ENCODE data around the gene FTCDNL1.

Gene FTCDNL1

DNA sequence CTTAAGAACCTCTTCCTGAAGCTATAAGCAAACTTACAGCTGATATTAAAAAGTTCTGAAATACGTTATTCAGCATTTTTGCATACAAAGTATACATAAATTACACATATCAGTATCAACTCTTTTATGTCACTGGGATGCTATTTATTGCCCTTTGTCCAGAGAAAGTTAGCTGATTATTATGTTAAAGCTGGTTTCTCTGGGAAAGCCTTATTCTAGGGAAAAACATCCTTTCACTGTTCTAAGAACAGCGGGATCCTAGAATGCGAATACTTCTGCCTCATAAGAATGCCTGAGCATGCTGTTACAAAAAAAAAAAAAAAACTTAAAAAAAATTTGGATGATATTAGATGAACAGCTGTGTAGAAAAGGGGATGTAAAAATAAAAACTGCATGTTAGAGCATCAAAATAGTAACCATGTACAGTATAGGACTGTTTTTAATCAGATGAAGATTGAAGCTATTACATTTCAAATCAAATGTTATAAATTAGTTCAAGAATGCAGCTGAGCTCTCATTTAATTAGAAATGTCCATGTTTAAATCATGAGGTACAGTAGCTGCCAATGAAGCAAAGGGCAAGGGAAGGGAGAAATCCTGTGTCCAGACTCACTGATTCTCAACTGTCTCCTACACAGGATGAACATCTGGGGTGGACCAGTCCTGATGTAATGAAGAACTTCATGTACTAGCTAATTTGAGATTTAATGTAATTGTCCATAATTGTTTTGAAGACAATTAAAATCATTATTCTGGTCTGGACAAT is 8.2 kb downstream of the FTCDNL1 start:
- DNase-seq (ENCODE audit: low read depth in 3 of 3), result no peak

- no peak for DNase-seq (ENCODE audit: low read depth in 3 of 3)
These were observed 9.6 kb downstream of the FTCDNL1 start for GRCh38 chr2:199841409-199841808.

DNA sequence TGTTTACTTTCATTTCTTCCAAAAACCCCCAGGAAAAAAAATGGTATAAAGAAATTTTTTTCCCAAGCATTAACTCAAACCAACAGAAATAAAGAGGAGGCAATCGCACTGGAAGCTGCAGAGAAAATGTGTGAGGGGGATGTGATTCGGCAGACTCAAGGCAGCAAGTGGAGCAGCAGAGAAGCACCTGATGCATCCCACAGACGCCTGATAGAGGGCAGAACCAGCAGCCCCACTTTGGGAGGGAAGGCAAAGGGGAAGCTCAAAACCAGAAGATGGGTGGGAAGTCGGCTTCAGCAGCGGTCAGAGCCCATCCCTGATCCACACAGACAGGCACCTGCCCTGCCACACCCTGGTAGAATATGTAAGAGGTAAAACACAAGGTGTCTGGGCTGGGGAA is 12.6 kb downstream of the FTCDNL1 start:
- DNase-seq (ENCODE audit: low read depth in 3 of 3), result no peak

DNA sequence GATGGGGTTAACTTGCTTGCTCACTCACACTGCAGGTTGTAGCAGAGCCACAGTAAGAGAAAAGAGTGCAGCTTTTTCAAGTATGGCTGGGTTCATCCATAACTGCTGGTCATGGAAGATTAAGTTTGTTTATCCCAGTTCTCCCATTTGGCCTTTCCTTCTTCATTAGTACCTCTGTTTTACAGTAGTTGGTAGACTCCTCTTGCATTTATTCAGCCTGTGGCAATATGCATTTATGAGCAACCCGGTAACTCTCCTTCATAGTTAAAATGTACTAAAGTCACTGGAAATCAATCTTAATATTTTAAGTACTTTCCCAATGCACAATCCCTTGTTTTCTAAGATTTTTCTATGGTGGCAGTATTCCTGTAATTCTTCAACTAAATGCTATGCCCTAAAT is 14.0 kb downstream of the FTCDNL1 start:
- no peak for DNase-seq (ENCODE audit: low read depth in 3 of 3)

GRCh38 chr2:199833525-199833924 is 17.5 kb downstream of the FTCDNL1 start:
- no peak for DNase-seq (ENCODE audit: low read depth in 3 of 3)

DNA sequence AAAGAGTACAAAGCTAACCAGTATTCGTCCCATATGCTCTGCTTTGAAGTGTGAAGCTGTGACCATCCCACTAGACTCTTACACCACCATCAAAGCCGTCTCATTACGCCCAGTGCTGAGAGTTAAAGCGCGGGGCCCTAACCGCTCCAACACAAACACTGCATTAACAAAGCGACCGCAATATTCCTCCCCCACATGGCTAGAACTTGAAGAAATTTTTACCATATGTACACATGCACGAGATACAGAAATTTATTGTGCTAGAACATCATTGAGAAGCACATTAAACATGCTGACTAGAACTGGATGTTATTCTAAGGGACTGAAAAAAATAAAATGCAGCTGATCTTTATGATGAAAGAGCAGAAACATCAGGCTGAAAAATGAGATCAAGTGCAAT is 20.5 kb downstream of the FTCDNL1 start:
- no peak for DNase-seq (ENCODE audit: low read depth in 3 of 3)

GRCh38 chr2:199829628-199830027 is 21.4 kb downstream of the FTCDNL1 start:
- DNase-seq (ENCODE audit: low read depth in 3 of 3), result no peak

DNA sequence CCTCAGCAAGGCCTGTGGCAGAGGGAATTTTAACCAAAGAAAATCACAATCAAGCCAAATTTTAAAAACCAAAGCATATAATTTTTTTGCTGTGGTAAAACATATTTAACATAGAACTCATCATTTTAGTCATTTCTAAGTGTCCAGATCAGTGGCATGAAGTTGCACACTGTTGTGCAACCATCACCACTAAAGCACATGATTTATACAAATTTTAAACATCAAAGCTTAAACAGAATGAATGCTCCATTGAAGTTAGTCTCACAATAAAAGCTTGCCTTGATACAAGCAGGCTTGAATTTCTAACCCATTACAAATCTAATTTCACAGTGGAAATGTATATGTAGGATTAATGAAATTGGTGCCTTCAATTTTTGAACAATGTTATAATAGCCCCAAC is 31.2 kb downstream of the FTCDNL1 start:
- DNase-seq (ENCODE audit: low read depth in 3 of 3), result no peak

- no peak for DNase-seq (ENCODE audit: low read depth in 3 of 3)
These were observed 32.2 kb downstream of the FTCDNL1 start for GRCh38 chr2:199818754-199819153.

DNA sequence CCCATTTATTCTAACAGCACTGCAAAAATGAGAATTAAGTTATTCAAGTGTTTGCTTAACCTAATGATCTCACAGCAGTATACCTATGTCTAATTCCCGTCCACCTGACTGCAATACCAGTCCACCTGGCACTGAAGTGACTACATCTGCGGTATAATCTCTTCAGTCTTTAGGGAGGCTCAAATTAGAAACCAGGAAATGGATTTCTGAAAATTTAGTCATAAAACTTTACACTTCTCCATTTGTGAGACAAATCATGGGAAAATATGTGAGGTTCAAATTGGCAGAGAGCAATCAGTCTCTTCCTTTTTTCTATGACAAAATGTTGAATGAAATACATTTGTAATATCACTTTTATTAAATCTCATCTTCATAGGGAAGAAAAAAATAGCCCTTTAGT is 33.0 kb downstream of the FTCDNL1 start:
- DNase-seq (ENCODE audit: low read depth in 3 of 3), result no peak

GRCh38 chr2:199814817-199815211 is 36.2 kb downstream of the FTCDNL1 start:
- no peak for DNase-seq (ENCODE audit: low read depth in 3 of 3)

DNA sequence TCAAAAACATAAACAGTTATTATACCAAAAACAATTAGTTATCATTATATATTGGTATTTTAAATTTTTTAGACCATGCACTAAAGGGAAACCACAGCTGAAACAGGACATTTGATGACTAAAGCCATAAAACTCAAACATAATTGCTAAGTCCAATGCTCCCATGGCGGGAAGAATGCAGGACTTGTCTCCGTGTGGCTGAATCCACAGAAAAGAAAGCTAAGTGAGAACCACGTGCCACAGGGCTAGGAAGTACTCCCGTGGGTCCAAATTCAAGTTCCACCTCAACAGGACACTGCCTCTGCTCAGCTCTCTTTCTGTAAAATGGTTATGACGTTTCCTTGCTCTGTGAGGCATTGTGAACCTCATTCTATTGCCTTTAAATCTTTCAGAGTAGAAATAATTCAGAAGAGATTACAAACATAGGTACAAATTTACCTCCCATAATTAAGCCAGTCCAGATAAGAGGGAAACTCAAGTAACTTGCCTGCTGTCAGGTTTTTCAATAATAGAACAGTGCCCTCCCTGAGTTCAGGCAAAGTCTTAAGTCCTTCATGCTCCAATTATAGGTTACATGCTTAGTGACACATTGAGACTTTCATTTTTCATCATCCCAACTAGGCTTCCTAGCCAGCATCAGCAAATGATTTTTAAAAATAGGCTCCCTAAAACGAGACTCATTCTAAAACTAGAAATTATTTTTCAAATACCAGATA is 36.7 kb downstream of the FTCDNL1 start:
- DNase-seq (ENCODE audit: low read depth in 3 of 3), result no peak

- no peak for DNase-seq (ENCODE audit: low read depth in 3 of 3)
These were observed 38.5 kb downstream of the FTCDNL1 start for GRCh38 chr2:199812493-199812892.

GRCh38 chr2:199811346-199811745 is 39.6 kb downstream of the FTCDNL1 start:
- DNase-seq (ENCODE audit: low read depth in 3 of 3), result no peak

GRCh38 chr2:199810422-199811171 is 40.4 kb downstream of the FTCDNL1 start:
- no peak for DNase-seq (ENCODE audit: low read depth in 3 of 3)

DNA sequence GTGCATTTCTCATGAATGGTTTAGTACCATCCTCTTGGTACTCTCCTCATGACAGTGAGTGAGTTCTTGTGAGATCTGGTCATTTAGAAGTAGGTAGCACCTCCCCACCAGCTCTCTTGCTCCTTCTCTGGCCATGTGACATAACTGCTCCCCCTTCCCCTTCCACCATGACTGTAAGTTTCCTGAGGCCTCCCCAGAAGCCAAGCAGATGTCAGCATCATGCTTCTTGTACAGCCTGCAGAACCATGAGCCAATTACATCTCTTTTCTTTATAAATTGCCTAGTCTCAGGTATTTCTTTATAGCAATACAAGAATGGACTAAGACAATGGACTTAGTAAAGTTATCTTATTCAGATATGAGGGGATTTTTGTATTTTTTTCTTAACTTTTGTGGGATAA is 43.0 kb downstream of the FTCDNL1 start:
- no peak for DNase-seq (ENCODE audit: low read depth in 3 of 3)

DNA sequence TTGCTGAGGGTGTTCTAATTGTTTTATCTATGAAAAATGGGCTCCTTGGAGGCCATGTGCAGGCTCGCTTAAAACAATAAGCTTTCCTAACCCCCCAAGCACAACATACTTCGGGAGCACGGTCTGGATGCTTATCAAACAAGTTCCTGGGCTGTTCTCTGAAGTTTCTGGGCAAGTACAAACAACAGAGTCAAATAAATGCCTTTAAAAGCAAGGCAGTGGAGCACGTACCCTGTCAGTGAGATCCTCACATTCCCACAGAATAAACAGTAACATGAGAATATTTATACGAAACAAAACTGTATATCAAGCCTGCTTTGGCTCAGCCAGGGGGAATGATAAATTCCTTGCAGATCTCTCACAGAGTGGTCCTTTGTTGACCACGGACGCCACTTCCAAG is 44.8 kb downstream of the FTCDNL1 start:
- DNase-seq (ENCODE audit: low read depth in 3 of 3), result no peak

DNA sequence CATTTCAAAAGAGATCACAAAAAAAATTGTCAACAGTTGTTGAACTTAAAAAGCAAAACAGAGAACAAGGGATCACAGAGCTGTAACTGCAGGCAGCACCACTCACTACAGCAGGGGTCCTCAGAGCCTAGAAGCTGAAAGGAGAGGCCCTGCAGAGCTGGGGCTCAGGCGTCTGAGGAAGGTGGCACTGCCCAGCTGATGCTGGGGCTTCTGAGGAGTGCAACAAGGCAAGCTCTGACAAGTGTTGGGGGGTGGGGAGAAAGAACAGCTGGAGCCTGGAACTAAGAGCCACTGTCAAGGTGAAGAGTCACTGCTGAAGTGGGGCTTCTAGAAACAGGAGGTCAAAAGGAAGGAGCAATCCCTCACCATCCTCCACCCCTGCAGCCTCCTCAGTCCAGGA is 46.2 kb downstream of the FTCDNL1 start:
- no peak for DNase-seq (ENCODE audit: low read depth in 3 of 3)

GRCh38 chr2:199798831-199799580 is 52.0 kb downstream of the FTCDNL1 start:
- DNase-seq (ENCODE audit: low read depth in 3 of 3), result no peak

DNA sequence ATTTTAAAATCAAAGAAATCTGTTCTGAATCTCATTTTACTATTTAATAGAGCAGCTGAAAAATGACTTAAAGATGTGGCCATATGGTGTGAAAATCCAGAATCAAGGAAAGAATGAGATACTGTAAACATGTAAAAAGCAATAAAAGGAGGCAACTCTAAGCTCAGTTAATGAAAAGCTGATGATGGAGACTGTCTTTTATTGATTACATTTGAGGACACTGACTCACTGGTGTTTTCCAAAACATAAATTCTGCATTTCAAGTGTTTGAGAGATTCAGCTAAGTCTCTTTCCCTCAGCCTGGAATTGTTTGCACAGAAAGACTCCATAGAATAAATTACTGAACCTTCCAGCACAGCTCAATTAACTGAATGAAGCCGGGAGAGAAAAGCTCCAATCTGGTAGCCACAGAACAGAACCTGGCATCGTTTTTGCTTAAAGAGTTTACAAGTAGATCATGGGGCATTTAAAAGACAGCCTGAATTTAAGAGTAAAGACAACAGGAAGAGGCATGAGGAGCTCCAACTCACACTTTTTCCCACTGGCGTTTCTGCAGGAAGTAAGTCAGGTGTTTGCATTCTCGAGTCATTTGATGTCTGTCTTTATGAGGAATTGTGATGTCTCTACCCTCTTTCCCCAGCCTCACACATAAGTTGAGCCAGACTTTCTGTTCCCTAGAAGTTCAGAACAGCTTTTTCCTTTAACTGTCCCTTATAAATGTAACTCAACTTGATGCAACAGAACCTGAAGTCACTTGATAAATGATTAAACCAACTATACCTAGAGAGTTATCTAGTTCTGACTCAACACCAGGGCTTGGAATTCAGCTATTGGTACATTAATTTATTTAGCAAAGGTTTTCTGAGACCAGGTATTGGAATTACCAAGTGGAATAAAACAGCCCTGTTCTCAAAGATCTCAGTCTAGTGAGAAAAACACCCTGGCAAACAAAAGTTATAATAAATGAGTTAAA is 53.3 kb downstream of the FTCDNL1 start:
- DNase-seq (ENCODE audit: low read depth in 3 of 3), result no peak

DNA sequence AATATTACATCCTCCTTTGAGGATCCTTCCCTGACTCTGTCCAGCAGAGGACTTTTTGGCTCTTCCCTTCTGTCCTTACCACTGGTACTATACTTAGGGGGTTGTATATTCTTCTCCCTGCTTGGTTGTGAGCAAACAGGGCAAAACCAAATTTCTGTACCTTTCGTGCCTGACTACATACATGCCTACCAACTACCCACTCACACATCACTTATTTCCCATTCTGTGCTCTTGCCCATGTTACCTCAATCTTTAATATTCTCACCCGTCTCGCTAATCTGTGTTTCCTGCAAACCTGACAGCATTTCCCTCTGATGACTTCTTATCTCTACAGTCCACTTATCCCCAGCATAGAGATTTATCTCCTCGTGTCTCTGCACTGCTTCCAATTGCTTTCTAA is 58.6 kb downstream of the FTCDNL1 start:
- DNase-seq (ENCODE audit: low read depth in 3 of 3), result no peak
